ENCODE data around the gene SH3GLB1. TPM values are rescaled to one million over a fixed set of nuclear protein-coding genes. Genes with fewer than 3 reads are reported as not detected.

SH3GLB1 gene
- total RNA-seq, 1 experiment from 2014 or later: 36.4 TPM

- peaks cover 25% of the 10 kb centered on the region for H3K4me1 Mint-ChIP-seq
- CTCF ChIA-PET: interaction anchor here (0.8 to 2.1 kb wide), 3 partner anchors 10 to 209 kb away, joined by 3 to 8 read pairs (median 3); partner anchors contain the start of genes HS2ST1 and SELENOF
- peaks cover 8% of the 10 kb centered on the region; the same call in 1 of the 2 replicates for H3K27me3 Mint-ChIP-seq (ENCODE audit: low read depth)
- DNase-seq (ENCODE audit: low spot score): no peak
- no peak for ATAC-seq
- peak overlapping the region; percentile 91 for H3K4me3 Mint-ChIP-seq
- POLR2A ChIA-PET: no interaction called here
- H3K9me3 Mint-ChIP-seq: no peaks in the 10 kb centered on the region
- H3K36me3 Mint-ChIP-seq: peaks cover 6% of the 10 kb centered on the region
- H3K27ac Mint-ChIP-seq: no peak overlapping the region
- TF ChIP-seq GTF2I (CRISPR knock-in tag; conservative IDR thresholded peaks at IDR 0.05) (no peak), ZNF416 (CRISPR knock-in tag; IDR thresholded peaks at IDR 0.05) (no peak), RELA (CRISPR knock-in tag; IDR thresholded peaks at IDR 0.05; ENCODE audit: borderline replicate concordance) (no peak), ZNF671 (CRISPR knock-in tag; IDR thresholded peaks at IDR 0.05) (no peak), ARID4B (CRISPR knock-in tag; IDR thresholded peaks at IDR 0.05; ENCODE audit: borderline replicate concordance) (no peak), RORB (CRISPR knock-in tag; IDR thresholded peaks at IDR 0.05) (no peak), ZNF512 (CRISPR knock-in tag; IDR thresholded peaks at IDR 0.05; ENCODE audit: borderline replicate concordance) (no peak), TCF7 (CRISPR knock-in tag; IDR thresholded peaks at IDR 0.05; ENCODE audit: low read depth) (no peak), ZSCAN18 (CRISPR knock-in tag; IDR thresholded peaks at IDR 0.05) (no peak), EMX1 (CRISPR knock-in tag; IDR thresholded peaks at IDR 0.05) (no peak), SP1 (CRISPR knock-in tag; conservative IDR thresholded peaks at IDR 0.05) (no peak)
Measured at GRCh38 chr1:86706018-86706635, 1.8 kb downstream of the SH3GLB1 start.

- CTCF ChIA-PET: no interaction called here
- Mint-ChIP-seq H3K27me3 (ENCODE audit: low read depth) (peaks cover 1% of the 10 kb centered on the region; the same call in 1 of the 2 replicates), H3K27ac (no peak overlapping the region; the same call in 1 of the 2 replicates), H3K4me3 (no peak overlapping the region), H3K9me3 (no peaks in the 10 kb centered on the region), H3K36me3 (peaks cover 6% of the 10 kb centered on the region), H3K4me1 (peaks cover 25% of the 10 kb centered on the region)
- TF ChIP-seq GABPB1 (CRISPR knock-in tag; IDR thresholded peaks at IDR 0.05): no peak
- TF ChIP-seq ATF2 (CRISPR knock-in tag; IDR thresholded peaks at IDR 0.05; ENCODE audit: borderline replicate concordance, low read depth): no peak
- TF ChIP-seq ZNF232 (CRISPR knock-in tag; IDR thresholded peaks at IDR 0.05): no peak
- TF ChIP-seq ERG (CRISPR knock-in tag; IDR thresholded peaks at IDR 0.05): no peak
- no peak for TF ChIP-seq EMX1 (CRISPR knock-in tag; IDR thresholded peaks at IDR 0.05)
- no peak for TF ChIP-seq ELF4 (CRISPR knock-in tag; IDR thresholded peaks at IDR 0.05; ENCODE audit: low read depth)
- TF ChIP-seq MYBL2 (CRISPR knock-in tag; IDR thresholded peaks at IDR 0.05): no peak
- TF ChIP-seq TEAD1 (CRISPR knock-in tag; IDR thresholded peaks at IDR 0.05): no peak
- TF ChIP-seq SP1 (CRISPR knock-in tag; conservative IDR thresholded peaks at IDR 0.05): no peak
- no peak for TF ChIP-seq CREB1 (CRISPR knock-in tag; IDR thresholded peaks at IDR 0.05)
- TF ChIP-seq SMAD3 (CRISPR knock-in tag; IDR thresholded peaks at IDR 0.05; ENCODE audit: borderline replicate concordance): no peak
- TF ChIP-seq ZNF423 (CRISPR knock-in tag; IDR thresholded peaks at IDR 0.05): no peak
- DNase-seq (ENCODE audit: low spot score) (no peak), ATAC-seq (no peak)
- POLR2A ChIA-PET: no interaction called here
Measured at GRCh38 chr1:86708920-86709319, 4.5 kb downstream of the SH3GLB1 start.
